IMR-90 (cell line): ENCODE results near the gene ERBB4. TPM values are rescaled to one million over a fixed set of nuclear protein-coding genes. Genes with fewer than 3 reads are reported as not detected.

Experiments used
- ATAC-seq: fragments of 200-7000 bp; cut with Tn5 transposase; 2 replicates; pipeline ENCODE4 v1.9.1; 2020; ENCODE audit warnings: low read depth, mild to moderate bottlenecking, moderate library complexity
- BruUV-seq: library from RNA; stranded (reverse); fragments of 400-500 nt; replicated peaks from 2 replicates; lab custom pipeline; 2021; lab: Mats Ljungman, UMichigan
- CTCF ChIA-PET: fragments of 300-600 bp; formaldehyde crosslinking; extraction: SDS; loops from one replicate; lab custom pipeline; 2021; ENCODE audit warnings: antibody characterized with exemption; lab: Yijun Ruan, JAX
- POLR2A ChIA-PET: fragments of 300-600 bp; sonication (Branson Sonifier 250); formaldehyde crosslinking; loops from one replicate; lab custom pipeline; 2022; ENCODE audit warnings: antibody characterized with exemption; ENCODE audit not compliant: unreplicated experiment; lab: Charles Lee
- DNase-seq: peaks from one replicate; pipeline ENCODE4 v3.0.0; 2013
- H2AFZ ChIP-seq: replicated peaks from 2 replicates; pipeline ENCODE3; 2013; ENCODE audit warnings: low read length, mild to moderate bottlenecking; ENCODE audit not compliant: poor library complexity
- H2AK5ac ChIP-seq: 2 replicates; pipeline ENCODE4 v1.6.1; 2013; ENCODE audit warnings: low read depth, low read length, inconsistent platforms
- H2AK9ac ChIP-seq: replicated peaks from 2 replicates; pipeline ENCODE3; 2013; ENCODE audit warnings: mild to moderate bottlenecking, low read depth, low read length, moderate library complexity; ENCODE audit not compliant: poor library complexity
- H2BK120ac ChIP-seq: 2 replicates; pipeline ENCODE4 v1.6.1; 2013; ENCODE audit warnings: low read depth, low read length, inconsistent platforms
- H2BK15ac ChIP-seq: 3 replicates; pipeline ENCODE4 v1.6.1; 2013; ENCODE audit warnings: low read depth, low read length, inconsistent platforms
- H2BK20ac ChIP-seq: 2 replicates; pipeline ENCODE4 v1.6.1; 2013; ENCODE audit warnings: low read depth, mild to moderate bottlenecking, inconsistent platforms, low read length, moderate library complexity
- H2BK5ac ChIP-seq: 2 replicates; pipeline ENCODE4 v1.6.1; 2013; ENCODE audit warnings: mild to moderate bottlenecking, low read depth, low read length, inconsistent platforms; ENCODE audit not compliant: poor library complexity, severe bottlenecking
- H3K14ac ChIP-seq: replicated peaks from 2 replicates; pipeline ENCODE4 v1.6.1; 2013; ENCODE audit warnings: low read depth, low read length, inconsistent platforms
- H3K18ac ChIP-seq: 2 replicates; pipeline ENCODE4 v1.6.1; 2013; ENCODE audit warnings: low read depth, low read length, control low read depth
- H3K23ac ChIP-seq: 2 replicates; pipeline ENCODE4 v1.6.1; 2013; ENCODE audit warnings: low read depth, low read length, inconsistent platforms
- H3K27ac ChIP-seq: 2 replicates; pipeline ENCODE4 v1.5.1; 2013; ENCODE audit warnings: mild to moderate bottlenecking, control low read depth, low read length; ENCODE audit not compliant: insufficient read depth
- H3K27me3 ChIP-seq: 2 replicates; pipeline ENCODE4 v1.6.1; 2013; ENCODE audit warnings: low read length; ENCODE audit not compliant: control insufficient read depth, insufficient read depth
- H3K36me3 ChIP-seq: 2 replicates; pipeline ENCODE4 v1.6.1; 2013; ENCODE audit warnings: low read length, mixed read lengths; ENCODE audit not compliant: control insufficient read depth, insufficient read depth
- H3K4ac ChIP-seq: 2 replicates; pipeline ENCODE4 v1.6.1; 2013; ENCODE audit warnings: low read depth, low read length, inconsistent platforms
- H3K4me1 ChIP-seq: 2 replicates; pipeline ENCODE4 v1.6.1; 2013; ENCODE audit warnings: low read length, mixed read lengths; ENCODE audit not compliant: control insufficient read depth, insufficient read depth
- H3K4me2 ChIP-seq: 2 replicates; pipeline ENCODE4 v1.6.1; 2013; ENCODE audit warnings: low read depth, mild to moderate bottlenecking, control low read depth, low read length, moderate library complexity
- H3K4me3 ChIP-seq: 2 replicates; pipeline ENCODE4 v1.5.1; 2013; ENCODE audit warnings: low read depth, mild to moderate bottlenecking, control low read depth, low read length, moderate library complexity; ENCODE audit not compliant: insufficient read depth
- H3K56ac ChIP-seq: 2 replicates; pipeline ENCODE4 v1.6.1; 2013; ENCODE audit warnings: low read length, inconsistent platforms; ENCODE audit not compliant: insufficient read depth; ENCODE audit errors: extremely low read depth
- H3K79me1 ChIP-seq, 2 experiments: 2 replicates each; pipeline ENCODE4 v1.6.1; 2013; ENCODE audit warnings: low read length in 2 of 2, inconsistent platforms in 1 of 2, low read depth in 1 of 2
- H3K9ac ChIP-seq: 2 replicates; pipeline ENCODE4 v1.6.1; 2013; ENCODE audit warnings: low read depth, low read length, control low read depth
- H3K9me1 ChIP-seq: 2 replicates; pipeline ENCODE4 v1.6.1; 2013; ENCODE audit warnings: low read length, inconsistent platforms; ENCODE audit not compliant: insufficient read depth
- H3K9me3 ChIP-seq: 2 replicates; pipeline ENCODE4 v1.6.1; 2013; ENCODE audit warnings: low read length; ENCODE audit not compliant: control insufficient read depth, insufficient read depth
- H4K20me1 ChIP-seq: 2 replicates; pipeline ENCODE4 v1.6.1; 2013; ENCODE audit warnings: low read length, inconsistent platforms; ENCODE audit not compliant: insufficient read depth
- H4K5ac ChIP-seq: 2 replicates; pipeline ENCODE4 v1.6.1; 2013; ENCODE audit warnings: mild to moderate bottlenecking, low read depth, low read length, control low read depth
- H4K8ac ChIP-seq, 2 experiments: 2 replicates each; pipeline ENCODE4 v1.6.1; 2013; ENCODE audit warnings: low read depth in 2 of 2, low read length in 2 of 2, control low read depth in 1 of 2, inconsistent platforms in 1 of 2
- H4K91ac ChIP-seq: 2 replicates; pipeline ENCODE4 v1.6.1; 2013; ENCODE audit warnings: low read depth, low read length, inconsistent platforms; ENCODE audit not compliant: insufficient read depth
- BHLHE40 ChIP-seq: fragments of 150-350 bp; IDR thresholded peaks from 2 replicates; pipeline ENCODE4 v1.6.1; 2016; ENCODE audit warnings: mild to moderate bottlenecking, low read depth, low read length
- CEBPB ChIP-seq: IDR thresholded peaks from 2 replicates; pipeline ENCODE4 v1.6.1; 2012; ENCODE audit warnings: low read depth, low read length, improper control_type of control experiment
- MAFK ChIP-seq: IDR thresholded peaks from 2 replicates; pipeline ENCODE4 v1.6.1; 2012; ENCODE audit warnings: low read depth, low read length, improper control_type of control experiment
- POLR2A ChIP-seq: IDR thresholded peaks from 2 replicates; pipeline ENCODE4 v1.6.1; 2012; ENCODE audit warnings: mild to moderate bottlenecking, low read depth, low read length
- WGBS, 2 experiments: methylation state at CpG; one replicate each; pipeline versions ENCODE4 v1.1.5 to v1.1.7; 2013; ENCODE audit warnings: missing lambda C conversion rate in 2 of 2; ENCODE audit not compliant: insufficient read length in 1 of 2; ENCODE audit errors: extremely low coverage in 2 of 2; 5-methylcytosine and 5-hydroxymethylcytosine counted together
- dilution Hi-C: fragments of 300-500 bp; cut with HindIII; formaldehyde crosslinking; loops from one replicate; pipeline ENCODE4 v1.14.3; 2018; ENCODE audit warnings: low sequenced_read_pairs; ENCODE audit not compliant: unreplicated experiment
- in situ Hi-C: fragments of 300-500 bp; cut with MboI; formaldehyde crosslinking; loops from 3 replicates; pipeline ENCODE4 v1.14.3; 2019; ENCODE audit warnings: low sequenced_read_pairs, inconsistent platforms, mixed read lengths
- intact Hi-C: fragments of 100-400 bp; cut with micrococcal nuclease; formaldehyde crosslinking; loops from 2 replicates; pipeline ENCODE4 v1.10.0; 2022
- polyA plus RNA-seq, 3 experiments: library from polyadenylated mRNA; depleted of rRNA; stranded (reverse); fragments of >200 nt; gene quantifications; 2 replicates each; pipeline ENCODE4 v1.2.3, GENCODE V29; 2012; ENCODE audit warnings: low replicate concordance in 1 of 3
- total RNA-seq: library from RNA; depleted of rRNA; stranded (reverse); fragments of >200 nt; gene quantifications from 2 replicates; pipeline ENCODE4 v1.2.3, GENCODE V29; 2012

ERBB4 gene
- total and polyA plus RNA-seq, 2 of the 4 experiments (the other 2 are of a cell fraction) = not detected

DNA sequence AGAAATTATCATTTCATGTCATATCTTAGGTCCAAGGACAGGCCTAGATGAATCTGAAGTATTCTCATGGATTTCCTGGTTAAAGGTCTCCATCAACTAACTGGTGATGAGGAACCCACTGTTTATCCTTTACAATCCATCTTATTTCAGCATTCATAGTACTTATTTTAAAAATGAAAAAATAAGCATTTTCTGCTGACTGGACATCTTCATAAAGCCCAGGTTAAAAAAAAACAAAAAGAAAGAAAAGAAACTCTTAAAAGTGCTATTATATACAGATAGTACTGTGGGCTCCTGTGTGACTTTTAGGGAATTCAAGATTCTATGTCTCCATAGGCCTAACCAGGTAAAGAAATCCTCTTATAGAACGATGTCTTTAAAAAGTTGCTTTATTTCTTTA is 7.1 kb downstream of the ERBB4 start:
- Histone ChIP-seq H2AK5ac (no peak overlapping the region), H3K18ac (no peak overlapping the region), H4K20me1 (no peaks in the 10 kb centered on the region), H3K4me3 (no peak overlapping the region), H3K79me1 (no peaks in the 10 kb centered on the region), H3K27me3 (peaks cover 12% of the 10 kb centered on the region), H3K9me1 (no peaks in the 10 kb centered on the region), H2BK120ac (no peak overlapping the region), H3K4me2 (no peak overlapping the region), H4K5ac (no peak overlapping the region), H2AK9ac (no peak overlapping the region), H4K91ac (no peak overlapping the region), H2BK5ac (no peak overlapping the region), H3K23ac (no peak overlapping the region), H3K9ac (no peak overlapping the region), H3K56ac (no peak overlapping the region), H4K8ac (no peak overlapping the region), H3K27ac (no peak overlapping the region), H2AFZ (no peak overlapping the region), H3K9me3 (no peaks in the 10 kb centered on the region), H2BK15ac (no peak overlapping the region), H3K14ac (no peak overlapping the region), H3K4me1 (no peaks in the 10 kb centered on the region; the same call in 1 of the 2 replicates), H2BK20ac (no peak overlapping the region), H3K36me3 (no peaks in the 10 kb centered on the region), H3K4ac (no peak overlapping the region)
- in situ Hi-C loops = no loop called here
- BruUV-seq = no TSS peak
- intact Hi-C loops = no loop called here
- dilution Hi-C loops = no loop called here
- no peak for TF ChIP-seq POLR2A
- no peak for TF ChIP-seq BHLHE40
- TF ChIP-seq CEBPB = no peak
- peak; percentile 85 for TF ChIP-seq MAFK
- ChIA-PET POLR2A (no interaction called here), CTCF (no interaction called here)
- WGBS, 2 experiments = no CpG with 5 or more reads among the region's 1 CpG
- ATAC-seq (no peak), DNase-seq (no peak)
